Transverse colon (tissue), 4 donors: ENCODE results near the gene GSG1L.

ENCODE experiments used
- POLR2A ChIP-seq: fragments of 450-650 bp; IDR thresholded peaks from one replicate; pipeline ENCODE4 v1.6.1; 2016; ENCODE audit warnings: antibody characterized with exemption, mild to moderate bottlenecking, moderate library complexity
- POLR2AphosphoS5 ChIP-seq, 3 donors: sonication (generic); formaldehyde crosslinking; IDR thresholded peaks; one replicate each; pipeline ENCODE4 v1.6.1; 2016; ENCODE audit warnings: antibody characterized with exemption in 3 of 3
- TF ChIP-seq, protein P1 (sequence below), 5 experiments: fragments of 200-600 bp in 3 of 5; fragments of 450-650 bp in 2 of 5; sonication (generic) in 3 of 5; IDR thresholded peaks; 1 replicate in 2 of 5; 2 replicates in 3 of 5; pipeline ENCODE4 v1.5.1; 2016 to 2017; ENCODE audit warnings: antibody characterized with exemption in 5 of 5, inconsistent platforms in 3 of 5, mild to moderate bottlenecking in 2 of 5, moderate library complexity in 1 of 5

DNA sequence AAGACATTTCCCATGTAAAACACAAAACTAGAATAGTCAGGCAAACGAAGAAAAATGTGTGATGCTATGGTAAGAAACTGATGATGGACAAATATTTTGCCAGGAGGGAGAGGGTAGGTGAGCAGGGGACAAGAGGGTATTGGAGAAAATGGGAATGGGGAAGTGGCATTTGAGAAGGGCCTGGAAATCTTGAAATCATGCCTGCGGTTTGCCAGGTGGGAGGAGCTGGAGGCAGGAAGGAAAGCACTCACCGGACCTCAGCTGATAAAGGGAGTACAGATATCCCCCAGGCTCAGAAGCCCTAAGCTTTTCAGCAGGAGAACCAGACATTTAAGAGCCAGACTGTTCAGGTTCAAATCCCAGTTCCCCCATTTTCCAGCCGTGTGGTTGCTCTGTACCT, 103.6 kb downstream of the GSG1L start:
- TF ChIP-seq, protein P1, sequence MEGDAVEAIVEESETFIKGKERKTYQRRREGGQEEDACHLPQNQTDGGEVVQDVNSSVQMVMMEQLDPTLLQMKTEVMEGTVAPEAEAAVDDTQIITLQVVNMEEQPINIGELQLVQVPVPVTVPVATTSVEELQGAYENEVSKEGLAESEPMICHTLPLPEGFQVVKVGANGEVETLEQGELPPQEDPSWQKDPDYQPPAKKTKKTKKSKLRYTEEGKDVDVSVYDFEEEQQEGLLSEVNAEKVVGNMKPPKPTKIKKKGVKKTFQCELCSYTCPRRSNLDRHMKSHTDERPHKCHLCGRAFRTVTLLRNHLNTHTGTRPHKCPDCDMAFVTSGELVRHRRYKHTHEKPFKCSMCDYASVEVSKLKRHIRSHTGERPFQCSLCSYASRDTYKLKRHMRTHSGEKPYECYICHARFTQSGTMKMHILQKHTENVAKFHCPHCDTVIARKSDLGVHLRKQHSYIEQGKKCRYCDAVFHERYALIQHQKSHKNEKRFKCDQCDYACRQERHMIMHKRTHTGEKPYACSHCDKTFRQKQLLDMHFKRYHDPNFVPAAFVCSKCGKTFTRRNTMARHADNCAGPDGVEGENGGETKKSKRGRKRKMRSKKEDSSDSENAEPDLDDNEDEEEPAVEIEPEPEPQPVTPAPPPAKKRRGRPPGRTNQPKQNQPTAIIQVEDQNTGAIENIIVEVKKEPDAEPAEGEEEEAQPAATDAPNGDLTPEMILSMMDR (IDR thresholded peaks at IDR 0.05) = no peak
- TF ChIP-seq POLR2A (no peak), POLR2AphosphoS5 (IDR thresholded peaks at IDR 0.05) (no peak)
